Measurements from ENCODE around the gene SLC9A8.

GRCh38 chr20:49859807-49860206 lies 47.2 kb downstream of the SLC9A8 start:
- TF ChIP-seq CTCF (conservative IDR thresholded peaks at IDR 0.05) (no peak), ZFX (IDR thresholded peaks at IDR 0.05) (no peak)
